ENCODE results near the gene SUN1.

Gene SUN1

DNA sequence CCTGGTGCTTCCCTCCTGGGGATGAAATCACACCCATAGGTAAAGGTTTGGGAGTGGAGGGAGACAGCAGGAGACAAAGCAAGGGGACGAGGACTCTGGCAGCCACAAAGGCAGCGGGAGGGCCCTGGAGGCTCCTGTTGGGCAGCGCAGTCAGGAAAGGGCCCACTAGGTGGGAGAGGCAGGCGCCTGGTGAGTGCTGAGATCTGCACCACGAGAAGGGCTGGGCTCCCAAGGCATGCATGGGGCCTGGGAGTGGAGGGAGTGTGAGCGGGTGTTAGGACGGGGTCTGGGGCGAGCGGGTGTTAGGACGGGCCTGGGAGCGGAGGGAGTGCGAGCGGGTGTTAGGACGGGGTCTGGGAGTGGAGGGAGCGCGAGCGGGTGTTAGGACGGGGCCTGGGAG, 57.1 kb downstream of the SUN1 start:
- Histone ChIP-seq H3K36me3 (ENCODE audit: control insufficient read depth, insufficient read depth, low read length, severe bottlenecking) (peaks cover 54% of the 10 kb centered on the region), H3K9ac (ENCODE audit: low read length) (no peak overlapping the region), H3K4me3 (ENCODE audit: low read length) (no peak overlapping the region), H3K4me1 (ENCODE audit: control insufficient read depth, insufficient read depth, low read length) (peaks cover 2% of the 10 kb centered on the region), H3K27me3 (replicated peaks; ENCODE audit: control insufficient read depth, insufficient read depth, low read length) (no peaks in the 10 kb centered on the region), H3K9me3 (ENCODE audit: control insufficient read depth, low read length) (no peaks in the 10 kb centered on the region)
- no peak for DNase-seq (ENCODE audit: low read depth)

- no peak for DNase-seq (ENCODE audit: low read depth)
- Histone ChIP-seq H3K9ac (ENCODE audit: low read length) (no peak overlapping the region), H3K36me3 (ENCODE audit: control insufficient read depth, insufficient read depth, low read length, severe bottlenecking) (peaks cover 69% of the 10 kb centered on the region), H3K27me3 (replicated peaks; ENCODE audit: control insufficient read depth, insufficient read depth, low read length) (no peaks in the 10 kb centered on the region), H3K4me1 (ENCODE audit: control insufficient read depth, insufficient read depth, low read length) (no peaks in the 10 kb centered on the region), H3K4me3 (ENCODE audit: low read length) (no peak overlapping the region), H3K9me3 (ENCODE audit: control insufficient read depth, low read length) (no peaks in the 10 kb centered on the region)
Observed at GRCh38 chr7:890868-891267, 58.6 kb downstream of the SUN1 start.

GRCh38 chr7:891291-891690, 59.0 kb downstream of the SUN1 start:
- no peak overlapping the region for H3K4me3 ChIP-seq (ENCODE audit: low read length)

DNA sequence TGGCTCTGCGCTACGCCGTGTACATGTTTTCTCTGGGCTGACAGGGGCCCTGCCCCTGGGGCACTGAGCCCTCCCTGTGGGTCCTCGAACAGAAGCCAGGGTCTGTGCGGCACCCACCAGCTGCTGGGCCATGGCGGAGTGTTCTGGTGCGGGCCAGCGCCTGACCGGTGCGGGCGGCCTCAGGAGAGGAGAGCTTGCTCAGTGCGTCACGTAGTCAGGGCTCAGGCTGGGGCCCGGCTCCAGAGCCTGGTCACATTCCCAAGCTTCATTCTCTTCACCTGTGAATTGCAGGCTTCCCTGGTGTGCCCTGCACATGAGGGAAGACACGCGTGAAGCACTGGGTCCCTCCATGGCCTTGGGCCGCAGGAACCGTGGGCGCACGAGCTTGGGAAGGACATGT, 59.5 kb downstream of the SUN1 start:
- no peaks in the 10 kb centered on the region for H3K27me3 ChIP-seq (replicated peaks; ENCODE audit: control insufficient read depth, insufficient read depth, low read length)
- peaks cover 71% of the 10 kb centered on the region for H3K36me3 ChIP-seq (ENCODE audit: control insufficient read depth, insufficient read depth, low read length, severe bottlenecking)
- DNase-seq (ENCODE audit: low read depth), result no peak
- H3K9me3 ChIP-seq (ENCODE audit: control insufficient read depth, low read length), result no peaks in the 10 kb centered on the region
- no peaks in the 10 kb centered on the region for H3K4me1 ChIP-seq (ENCODE audit: control insufficient read depth, insufficient read depth, low read length)
- no peak overlapping the region for H3K9ac ChIP-seq (ENCODE audit: low read length)
- H3K4me3 ChIP-seq (ENCODE audit: low read length), result no peak overlapping the region

More at GRCh38 chr7:891291-891690, 59.0 kb downstream of the SUN1 start:
- peaks cover 72% of the 10 kb centered on the region for H3K36me3 ChIP-seq (ENCODE audit: control insufficient read depth, insufficient read depth, low read length, severe bottlenecking)
- no peaks in the 10 kb centered on the region for H3K9me3 ChIP-seq (ENCODE audit: control insufficient read depth, low read length)
- H3K27me3 ChIP-seq (replicated peaks; ENCODE audit: control insufficient read depth, insufficient read depth, low read length), result no peaks in the 10 kb centered on the region
- H3K9ac ChIP-seq (ENCODE audit: low read length), result no peak overlapping the region
- H3K4me1 ChIP-seq (ENCODE audit: control insufficient read depth, insufficient read depth, low read length), result no peaks in the 10 kb centered on the region
- DNase-seq (ENCODE audit: low read depth), result no peak

GRCh38 chr7:892648-893593, 60.6 kb downstream of the SUN1 start:
- no peak overlapping the region for H3K4me3 ChIP-seq (ENCODE audit: low read length)
- no peaks in the 10 kb centered on the region for H3K9me3 ChIP-seq (ENCODE audit: control insufficient read depth, low read length)
- no peak for DNase-seq (ENCODE audit: low read depth)
- H3K4me1 ChIP-seq (ENCODE audit: control insufficient read depth, insufficient read depth, low read length), result no peaks in the 10 kb centered on the region
- peaks cover 66% of the 10 kb centered on the region for H3K36me3 ChIP-seq (ENCODE audit: control insufficient read depth, insufficient read depth, low read length, severe bottlenecking)
- H3K27me3 ChIP-seq (replicated peaks; ENCODE audit: control insufficient read depth, insufficient read depth, low read length), result no peaks in the 10 kb centered on the region
- no peak overlapping the region for H3K9ac ChIP-seq (ENCODE audit: low read length)

DNA sequence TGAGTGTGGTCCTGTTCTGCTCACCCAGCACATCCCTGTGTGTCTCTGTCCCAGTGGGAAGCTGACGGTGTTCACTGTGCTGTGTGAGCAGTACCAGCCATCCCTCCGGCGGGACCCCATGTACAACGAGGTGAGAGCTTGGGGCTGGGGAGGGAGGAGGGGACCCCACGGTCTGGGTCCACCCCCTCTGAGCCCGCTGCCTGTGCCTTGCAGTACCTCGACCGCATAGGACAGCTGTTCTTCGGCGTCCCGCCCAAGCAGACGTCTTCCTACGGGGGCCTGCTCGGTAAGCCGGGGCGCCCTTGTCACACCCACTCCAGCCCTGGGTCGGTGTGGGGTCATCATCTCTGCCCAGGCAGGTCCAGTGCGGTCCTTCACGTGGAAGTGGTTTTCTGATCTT, 61.4 kb downstream of the SUN1 start:
- Histone ChIP-seq H3K4me3 (ENCODE audit: low read length) (no peak overlapping the region), H3K4me1 (ENCODE audit: control insufficient read depth, insufficient read depth, low read length) (no peaks in the 10 kb centered on the region), H3K36me3 (ENCODE audit: control insufficient read depth, insufficient read depth, low read length, severe bottlenecking) (peaks cover 60% of the 10 kb centered on the region), H3K9ac (ENCODE audit: low read length) (no peak overlapping the region), H3K9me3 (ENCODE audit: control insufficient read depth, low read length) (no peaks in the 10 kb centered on the region), H3K27me3 (replicated peaks; ENCODE audit: control insufficient read depth, insufficient read depth, low read length) (no peaks in the 10 kb centered on the region)
- DNase-seq (ENCODE audit: low read depth), result no peak

GRCh38 chr7:894164-894867, 62.0 kb downstream of the SUN1 start:
- Histone ChIP-seq H3K27me3 (replicated peaks; ENCODE audit: control insufficient read depth, insufficient read depth, low read length) (no peaks in the 10 kb centered on the region), H3K4me3 (ENCODE audit: low read length) (no peak overlapping the region), H3K36me3 (ENCODE audit: control insufficient read depth, insufficient read depth, low read length, severe bottlenecking) (peaks cover 56% of the 10 kb centered on the region), H3K4me1 (ENCODE audit: control insufficient read depth, insufficient read depth, low read length) (no peaks in the 10 kb centered on the region), H3K9ac (ENCODE audit: low read length) (no peak overlapping the region), H3K9me3 (ENCODE audit: control insufficient read depth, low read length) (no peaks in the 10 kb centered on the region)
- no peak for DNase-seq (ENCODE audit: low read depth)

- Histone ChIP-seq H3K36me3 (ENCODE audit: control insufficient read depth, insufficient read depth, low read length, severe bottlenecking) (peaks cover 56% of the 10 kb centered on the region), H3K27me3 (replicated peaks; ENCODE audit: control insufficient read depth, insufficient read depth, low read length) (no peaks in the 10 kb centered on the region), H3K4me1 (ENCODE audit: control insufficient read depth, insufficient read depth, low read length) (no peaks in the 10 kb centered on the region), H3K9me3 (ENCODE audit: control insufficient read depth, low read length) (no peaks in the 10 kb centered on the region), H3K9ac (ENCODE audit: low read length) (no peak overlapping the region), H3K4me3 (ENCODE audit: low read length) (no peak overlapping the region)
- no peak for DNase-seq (ENCODE audit: low read depth)
Observed at GRCh38 chr7:894927-895450, 62.7 kb downstream of the SUN1 start.

DNA sequence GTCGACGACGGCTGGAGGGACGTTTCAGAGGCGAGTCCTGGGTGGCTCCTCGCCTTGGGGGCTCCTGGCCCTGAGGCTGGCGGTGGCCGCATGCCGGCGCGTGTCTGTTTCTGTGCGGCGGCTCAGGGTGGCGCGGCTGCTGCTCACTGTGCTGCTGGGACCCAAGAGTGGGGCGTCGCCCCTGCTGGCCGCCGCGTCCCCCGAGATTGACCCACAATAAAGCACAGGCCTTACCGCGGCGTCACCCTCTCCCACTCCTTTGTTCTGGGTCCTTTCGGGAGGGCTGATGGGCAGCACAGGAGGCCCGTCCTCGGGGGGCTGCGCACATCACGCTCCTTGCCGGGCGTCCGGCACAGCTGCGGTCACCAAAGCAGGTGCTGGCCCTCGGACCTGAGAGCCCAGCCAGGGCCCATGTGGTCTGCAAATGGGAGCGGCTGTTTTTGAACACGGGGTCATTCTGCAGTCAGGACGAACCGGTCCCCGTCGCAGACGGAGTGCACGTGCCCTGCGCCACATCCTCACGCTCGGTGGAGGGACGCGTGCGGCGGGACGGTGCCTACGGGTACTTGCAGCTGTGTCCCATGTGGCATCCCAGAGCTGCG, 63.3 kb downstream of the SUN1 start:
- H3K4me1 ChIP-seq (ENCODE audit: control insufficient read depth, insufficient read depth, low read length), result no peaks in the 10 kb centered on the region
- no peak overlapping the region for H3K4me3 ChIP-seq (ENCODE audit: low read length)
- no peak for DNase-seq (ENCODE audit: low read depth)
- no peak overlapping the region for H3K9ac ChIP-seq (ENCODE audit: low read length)
- H3K36me3 ChIP-seq (ENCODE audit: control insufficient read depth, insufficient read depth, low read length, severe bottlenecking), result peaks cover 54% of the 10 kb centered on the region
- no peaks in the 10 kb centered on the region for H3K9me3 ChIP-seq (ENCODE audit: control insufficient read depth, low read length)
- H3K27me3 ChIP-seq (replicated peaks; ENCODE audit: control insufficient read depth, insufficient read depth, low read length), result no peaks in the 10 kb centered on the region

DNA sequence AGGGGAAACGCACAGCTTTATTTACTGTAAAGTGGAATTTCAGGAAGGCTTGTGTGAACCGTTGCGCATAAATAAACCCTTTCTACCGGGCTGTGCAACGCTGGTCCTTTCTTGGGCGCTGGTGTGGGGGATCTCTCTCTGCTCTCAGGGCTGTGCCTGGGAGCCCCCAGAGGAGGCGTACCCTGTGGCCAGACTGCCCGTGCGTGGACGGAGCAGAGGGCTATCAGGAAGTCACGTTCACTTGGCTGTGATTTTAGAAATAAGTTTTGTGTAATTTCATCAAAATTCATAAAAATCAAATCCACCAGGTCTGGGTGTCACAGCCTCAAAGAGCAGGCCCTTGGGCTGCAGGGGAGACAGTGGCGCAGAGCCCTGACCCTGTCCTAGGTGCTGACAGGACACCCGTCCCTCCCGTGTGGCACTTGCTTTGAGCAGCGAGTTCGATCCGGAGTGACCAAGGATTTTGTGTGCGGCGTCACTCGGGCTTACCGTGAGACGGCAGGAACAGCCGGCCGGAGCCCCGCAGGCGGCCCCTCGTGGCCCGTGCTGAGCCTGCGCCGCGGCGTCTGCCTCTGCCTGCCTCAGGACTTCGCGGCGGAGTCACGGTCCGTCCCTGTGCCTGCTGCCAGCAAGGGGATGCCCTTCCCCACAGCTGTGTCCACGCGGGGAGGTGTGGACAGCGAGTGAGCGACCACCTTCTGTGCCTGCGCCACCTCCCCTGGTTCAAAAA, 64.2 kb downstream of the SUN1 start:
- Histone ChIP-seq H3K4me3 (ENCODE audit: low read length) (no peak overlapping the region), H3K36me3 (ENCODE audit: control insufficient read depth, insufficient read depth, low read length, severe bottlenecking) (peaks cover 46% of the 10 kb centered on the region), H3K4me1 (ENCODE audit: control insufficient read depth, insufficient read depth, low read length) (peaks cover 6% of the 10 kb centered on the region), H3K9me3 (ENCODE audit: control insufficient read depth, low read length) (no peaks in the 10 kb centered on the region), H3K27me3 (replicated peaks; ENCODE audit: control insufficient read depth, insufficient read depth, low read length) (no peaks in the 10 kb centered on the region), H3K9ac (ENCODE audit: low read length) (no peak overlapping the region)
- DNase-seq (ENCODE audit: low read depth), result no peak
